Activated CD4-positive, alpha-beta memory T cell treated with anti-CD3 and anti-CD28 coated beads, Interleukin-2, amount 10 ng/mL, durations not matched to agents 7 days and 5 days (primary cell): ENCODE data around the gene DNASE1L1. TPM values are rescaled to one million over a fixed set of nuclear protein-coding genes. Genes with fewer than 3 reads are reported as not detected.

Experiments used
- CTCF ChIA-PET: fragments of 350-600 bp; sonication (Branson Sonifier 250); formaldehyde crosslinking; loops from one replicate; lab custom pipeline; 2021; ENCODE audit warnings: antibody characterized with exemption, inconsistent platforms; lab: Charles Lee
- POLR2A ChIA-PET: fragments of 350-600 bp; sonication (Branson Sonifier 250); formaldehyde crosslinking; loops from one replicate; lab custom pipeline; 2021; ENCODE audit warnings: antibody characterized with exemption; lab: Charles Lee
- DNase-seq: peaks from one replicate; pipeline ENCODE4 v3.0.0-alpha.2; 2020
- H3K27ac Mint-ChIP-seq: one replicate; pipeline ENCODE4 v1.8.0; 2021; ENCODE audit warnings: mild to moderate bottlenecking, mixed read lengths
- H3K27me3 Mint-ChIP-seq: one replicate; pipeline ENCODE4 v1.8.0; 2021; ENCODE audit warnings: mixed read lengths
- H3K36me3 Mint-ChIP-seq: one replicate; pipeline ENCODE4 v1.8.0; 2021; ENCODE audit warnings: low read depth, mixed read lengths
- H3K4me1 Mint-ChIP-seq: one replicate; pipeline ENCODE4 v1.8.0; 2021; ENCODE audit warnings: mixed read lengths
- H3K4me3 Mint-ChIP-seq: one replicate; pipeline ENCODE4 v1.8.0; 2021; ENCODE audit warnings: mild to moderate bottlenecking, mixed read lengths
- H3K9me3 Mint-ChIP-seq: one replicate; pipeline ENCODE4 v1.8.0; 2021; ENCODE audit warnings: mixed read lengths
- total RNA-seq, 2 experiments: library from RNA; stranded (reverse); gene quantifications; one replicate each; pipeline ENCODE4 v1.2.3, GENCODE V29; 2021

Gene DNASE1L1
- total RNA-seq, 2 experiments from 2014 or later: 23.3 to 23.7 TPM

DNA sequence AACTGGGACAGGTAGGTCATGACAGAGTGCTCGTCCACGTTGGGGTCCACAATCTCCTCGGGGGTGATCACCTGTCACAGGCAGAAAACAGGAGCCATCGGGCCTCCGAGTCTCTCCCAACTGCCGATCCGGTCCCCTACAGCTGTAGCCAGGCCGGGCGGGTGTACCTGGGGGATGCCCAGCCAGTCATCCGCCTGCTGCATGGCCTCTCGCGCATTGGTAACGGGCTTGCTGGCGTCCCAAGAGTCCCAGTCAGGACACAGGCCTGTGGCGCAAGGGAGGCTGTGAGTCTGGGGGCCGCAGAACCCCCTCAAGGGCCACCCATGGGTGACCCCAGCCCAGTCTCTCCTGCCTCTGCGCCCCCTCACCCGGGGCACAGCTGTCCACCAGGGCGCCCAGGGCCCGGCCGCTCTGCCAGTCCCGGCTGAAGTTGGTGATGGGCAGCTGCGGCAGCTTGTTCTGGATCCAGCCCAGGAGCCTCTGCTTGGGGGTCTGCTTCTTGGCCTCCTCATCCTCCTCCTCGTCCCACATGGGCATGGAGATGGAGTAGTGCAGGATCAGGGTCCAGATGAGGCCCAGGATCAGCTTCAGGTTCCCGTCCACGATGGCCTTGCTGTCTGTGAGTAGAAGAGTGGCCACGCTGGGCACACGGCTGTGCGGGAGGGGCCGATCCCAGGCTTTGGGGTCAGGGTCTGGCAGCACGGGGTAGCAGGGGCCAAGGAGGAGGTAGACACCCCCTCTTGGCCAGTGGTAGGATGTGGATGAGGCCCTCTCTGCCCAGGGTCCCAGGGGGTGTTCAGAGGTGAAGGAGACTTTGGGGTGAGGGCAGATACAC is 41.4 kb downstream of the DNASE1L1 start:
- H3K9me3 Mint-ChIP-seq: no peaks in the 10 kb centered on the region
- peaks cover 48% of the 10 kb centered on the region for H3K36me3 Mint-ChIP-seq
- H3K27ac Mint-ChIP-seq: peak overlapping the region; percentile 83
- ChIA-PET POLR2A (interaction anchor here (0.6 to 4.3 kb wide), 9 partner anchors 10 to 443 kb away, joined by 3 to 37 read pairs (median 7); partner anchors contain the start of gene RPL10), CTCF (interaction anchor here (0.7 to 1.0 kb wide), 2 partner anchors 12 to 16 kb away, joined by 3 to 4 read pairs; partner anchors contain the start of gene EMD)
- no peaks in the 10 kb centered on the region for H3K27me3 Mint-ChIP-seq
- DNase-seq: no peak
- H3K4me3 Mint-ChIP-seq: peak overlapping the region; percentile 94
- peaks cover 43% of the 10 kb centered on the region for H3K4me1 Mint-ChIP-seq

DNA sequence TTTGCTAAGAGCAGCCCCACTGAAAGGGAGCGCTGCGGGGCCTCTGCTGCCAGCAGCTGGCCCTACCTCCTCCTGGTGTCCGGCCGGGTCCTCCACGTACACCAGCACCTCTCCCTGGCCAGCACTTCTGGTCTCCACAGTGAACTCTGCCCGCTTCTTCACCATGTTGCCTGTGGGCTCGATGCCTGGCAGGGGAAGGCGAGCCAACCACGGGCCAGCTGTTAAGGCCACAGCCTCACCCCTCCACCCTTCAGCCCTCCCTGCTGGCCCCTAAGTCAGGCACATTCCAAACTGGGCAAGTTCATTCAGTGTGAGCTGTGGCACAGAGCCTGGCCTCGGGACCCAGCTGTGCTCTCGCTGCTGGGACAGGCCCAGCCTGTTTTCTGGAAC is 42.4 kb downstream of the DNASE1L1 start:
- H3K9me3 Mint-ChIP-seq: no peaks in the 10 kb centered on the region
- peak overlapping the region; percentile 56 for H3K27ac Mint-ChIP-seq
- CTCF ChIA-PET: no interaction called here
- H3K27me3 Mint-ChIP-seq: no peaks in the 10 kb centered on the region
- H3K4me1 Mint-ChIP-seq: peaks cover 45% of the 10 kb centered on the region
- no peak for DNase-seq
- H3K36me3 Mint-ChIP-seq: peaks cover 55% of the 10 kb centered on the region
- POLR2A ChIA-PET: interaction anchor here (0.7 to 3.5 kb wide), 3 partner anchors 15 to 18 kb away, joined by 3 to 20 read pairs (median 7); no protein-coding TSS in a partner anchor
- H3K4me3 Mint-ChIP-seq: peak overlapping the region; percentile 21

- DNase-seq: no peak
- POLR2A ChIA-PET: interaction anchor here (0.7 to 3.5 kb wide), 5 partner anchors 9 to 243 kb away, joined by 3 to 20 read pairs (median 4); no protein-coding TSS in a partner anchor
- H3K9me3 Mint-ChIP-seq: no peaks in the 10 kb centered on the region
- H3K27me3 Mint-ChIP-seq: no peaks in the 10 kb centered on the region
- peaks cover 50% of the 10 kb centered on the region for H3K4me1 Mint-ChIP-seq
- CTCF ChIA-PET: no interaction called here
- H3K27ac Mint-ChIP-seq: peak overlapping the region; percentile 31
- H3K36me3 Mint-ChIP-seq: peaks cover 60% of the 10 kb centered on the region
- no peak overlapping the region for H3K4me3 Mint-ChIP-seq
Observed at GRCh38 chrX:154365997-154366665, 42.9 kb downstream of the DNASE1L1 start.

- ChIA-PET CTCF (no interaction called here), POLR2A (interaction anchor here (0.9 to 3.5 kb wide), 5 partner anchors 8 to 459 kb away, joined by 3 to 20 read pairs (median 4); no protein-coding TSS in a partner anchor)
- H3K9me3 Mint-ChIP-seq: no peaks in the 10 kb centered on the region
- peaks cover 62% of the 10 kb centered on the region for H3K36me3 Mint-ChIP-seq
- H3K27me3 Mint-ChIP-seq: no peaks in the 10 kb centered on the region
- no peak for DNase-seq
- H3K27ac Mint-ChIP-seq: peak overlapping the region; percentile 44
- H3K4me1 Mint-ChIP-seq: peaks cover 53% of the 10 kb centered on the region
- H3K4me3 Mint-ChIP-seq: no peak overlapping the region
Observed at GRCh38 chrX:154365052-154365600, 43.9 kb downstream of the DNASE1L1 start.

DNA sequence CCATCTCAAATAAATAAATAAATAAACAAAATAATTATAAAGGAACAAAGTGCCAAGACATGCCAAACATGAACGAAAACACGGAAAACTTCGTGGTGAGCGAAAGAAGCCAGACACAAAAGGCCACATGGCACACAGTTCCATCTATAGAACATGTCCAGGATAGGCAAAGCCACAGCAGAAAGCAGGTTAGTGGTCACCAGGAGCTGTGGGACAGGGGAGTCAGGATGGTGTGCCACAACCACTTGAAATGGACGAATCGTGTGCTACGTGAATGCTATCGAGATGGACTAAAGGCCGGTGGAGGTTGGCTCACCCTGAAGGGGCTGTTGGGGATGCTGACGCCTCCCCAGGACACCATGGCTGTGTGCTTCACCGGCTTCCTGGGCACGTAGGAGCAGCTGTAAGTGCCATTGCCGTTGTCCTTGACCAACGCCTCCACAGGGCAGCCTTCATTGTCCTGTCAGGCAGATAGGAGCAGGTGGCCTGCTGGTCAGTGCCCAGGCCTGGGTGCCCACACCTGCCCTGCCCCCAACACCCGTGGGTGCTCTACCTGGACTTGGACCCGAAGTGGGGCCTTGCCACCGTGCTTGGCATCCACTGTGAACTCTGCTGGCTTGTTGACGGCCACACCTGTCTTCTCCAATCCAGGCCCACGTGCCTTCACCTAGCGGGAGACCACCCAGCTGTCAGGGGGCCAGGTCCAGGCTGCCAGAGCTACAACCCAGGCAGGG is 45.2 kb downstream of the DNASE1L1 start:
- ChIA-PET POLR2A (interaction anchor here (1.8 to 2.3 kb wide), 2 partner anchors 9 to 10 kb away, joined by 5 to 8 read pairs; no protein-coding TSS in a partner anchor), CTCF (no interaction called here)
- DNase-seq: no peak
- Mint-ChIP-seq H3K36me3 (peaks cover 55% of the 10 kb centered on the region), H3K4me3 (no peak overlapping the region), H3K27ac (no peak overlapping the region), H3K27me3 (no peaks in the 10 kb centered on the region), H3K9me3 (no peaks in the 10 kb centered on the region), H3K4me1 (peaks cover 58% of the 10 kb centered on the region)

DNA sequence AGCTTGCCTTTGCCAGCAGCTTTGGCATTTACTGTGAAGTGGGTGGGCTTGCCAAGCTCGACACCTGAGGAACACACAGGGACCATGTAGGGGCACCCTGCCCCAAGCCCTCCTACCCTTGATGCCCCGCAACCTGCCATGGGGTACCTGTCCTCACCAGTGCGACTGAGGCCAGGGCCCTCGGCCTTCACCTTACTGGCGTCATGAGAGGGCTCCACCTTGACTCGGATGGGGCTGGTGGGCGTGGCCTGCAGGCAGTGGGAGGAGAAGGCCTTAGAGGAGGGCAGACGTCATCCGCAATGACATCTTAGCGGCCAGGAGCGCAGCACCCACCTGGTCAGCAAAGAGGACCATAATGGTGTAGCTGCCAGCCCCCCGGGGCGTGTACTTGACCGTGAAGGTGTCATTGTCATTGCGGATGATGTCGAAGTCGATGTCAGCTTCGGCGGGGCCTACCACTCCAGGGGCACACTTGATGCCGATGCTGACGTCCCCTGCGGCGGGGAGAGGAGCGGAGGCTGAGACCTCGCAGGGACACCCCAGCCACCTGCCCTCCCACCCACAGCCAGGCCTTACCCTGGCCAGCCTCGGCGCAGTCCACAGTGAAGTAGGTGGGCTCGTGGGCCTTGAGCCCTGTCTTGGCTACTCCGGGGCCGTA is 46.8 kb downstream of the DNASE1L1 start:
- Mint-ChIP-seq H3K36me3 (peaks cover 57% of the 10 kb centered on the region), H3K9me3 (no peaks in the 10 kb centered on the region), H3K4me1 (peaks cover 61% of the 10 kb centered on the region), H3K27me3 (no peaks in the 10 kb centered on the region), H3K27ac (no peak overlapping the region), H3K4me3 (no peak overlapping the region)
- CTCF ChIA-PET: no interaction called here
- POLR2A ChIA-PET: interaction anchor here (1.3 to 2.3 kb wide), 3 partner anchors 10 to 15 kb away, joined by 5 to 8 read pairs (median 7); no protein-coding TSS in a partner anchor
- DNase-seq: no peak

GRCh38 chrX:154360155-154360713 is 48.8 kb downstream of the DNASE1L1 start:
- ChIA-PET POLR2A (interaction anchor here (0.7 to 1.4 kb wide), 2 partner anchors 8 to 181 kb away, joined by 3 to 4 read pairs; no protein-coding TSS in a partner anchor), CTCF (no interaction called here)
- DNase-seq: no peak
- Mint-ChIP-seq H3K4me1 (peaks cover 62% of the 10 kb centered on the region), H3K4me3 (no peak overlapping the region), H3K27ac (no peak overlapping the region), H3K27me3 (no peaks in the 10 kb centered on the region), H3K9me3 (no peaks in the 10 kb centered on the region), H3K36me3 (peaks cover 52% of the 10 kb centered on the region)

- Mint-ChIP-seq H3K27ac (no peak overlapping the region), H3K36me3 (peaks cover 48% of the 10 kb centered on the region), H3K4me1 (peaks cover 61% of the 10 kb centered on the region), H3K4me3 (no peak overlapping the region), H3K27me3 (no peaks in the 10 kb centered on the region), H3K9me3 (no peaks in the 10 kb centered on the region)
- CTCF ChIA-PET: no interaction called here
- no peak for DNase-seq
- POLR2A ChIA-PET: interaction anchor here (1.4 to 3.1 kb wide), 3 partner anchors 8 to 10 kb away, joined by 4 to 23 read pairs (median 6); no protein-coding TSS in a partner anchor
Observed at GRCh38 chrX:154359362-154360154, 49.5 kb downstream of the DNASE1L1 start.

DNA sequence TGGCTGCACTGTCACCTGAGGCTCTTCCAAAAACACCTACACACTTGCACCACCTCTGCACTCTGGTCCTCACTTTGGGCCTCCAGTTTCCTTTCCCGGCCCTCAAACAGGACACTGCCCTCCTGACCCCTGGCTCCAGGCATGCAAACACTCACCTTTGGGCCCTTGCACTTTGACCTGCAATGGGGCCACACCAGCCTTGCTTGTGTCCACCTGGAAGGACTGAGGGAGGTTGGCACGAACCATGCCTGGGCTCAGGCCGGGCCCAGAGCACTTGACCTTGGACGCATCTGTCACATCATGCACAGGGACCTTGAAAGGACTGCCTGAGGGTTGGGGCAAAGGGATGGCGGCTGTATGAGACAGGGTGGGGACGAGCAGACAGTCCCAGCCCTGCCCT is 50.2 kb downstream of the DNASE1L1 start:
- Mint-ChIP-seq H3K36me3 (peaks cover 53% of the 10 kb centered on the region), H3K9me3 (no peaks in the 10 kb centered on the region), H3K4me1 (peaks cover 63% of the 10 kb centered on the region), H3K27ac (peak overlapping the region; percentile 56), H3K4me3 (no peak overlapping the region), H3K27me3 (no peaks in the 10 kb centered on the region)
- DNase-seq: no peak
- CTCF ChIA-PET: no interaction called here
- POLR2A ChIA-PET: interaction anchor here (1.7 to 3.1 kb wide), 2 partner anchors 10 kb away, joined by 6 to 23 read pairs; no protein-coding TSS in a partner anchor

DNA sequence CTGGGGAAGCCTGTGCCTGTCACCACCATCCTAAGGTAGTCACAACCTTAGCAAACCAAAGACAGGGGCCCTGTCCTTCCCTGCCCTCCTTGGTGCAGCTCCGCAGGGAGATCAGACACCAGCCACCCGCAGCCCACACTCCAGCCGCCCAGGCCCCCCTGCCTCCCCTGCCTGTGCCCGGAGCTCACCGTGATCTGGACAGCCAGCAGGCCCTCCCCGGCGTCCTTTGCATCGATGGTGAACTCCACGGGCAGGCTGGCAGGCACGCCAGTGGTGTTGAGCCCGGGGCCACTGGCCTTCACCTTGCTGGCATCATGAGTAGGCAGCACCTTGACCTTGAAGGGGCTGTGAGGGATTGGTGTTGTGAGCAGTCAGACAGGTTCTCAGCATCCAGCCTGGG is 51.0 kb downstream of the DNASE1L1 start:
- Mint-ChIP-seq H3K27ac (no peak overlapping the region), H3K4me1 (peaks cover 69% of the 10 kb centered on the region), H3K27me3 (no peaks in the 10 kb centered on the region), H3K4me3 (no peak overlapping the region), H3K36me3 (peaks cover 57% of the 10 kb centered on the region), H3K9me3 (no peaks in the 10 kb centered on the region)
- POLR2A ChIA-PET: interaction anchor here (1.2 to 3.1 kb wide), 3 partner anchors 8 to 11 kb away, joined by 3 to 23 read pairs (median 6); no protein-coding TSS in a partner anchor
- no peak for DNase-seq
- CTCF ChIA-PET: no interaction called here

DNA sequence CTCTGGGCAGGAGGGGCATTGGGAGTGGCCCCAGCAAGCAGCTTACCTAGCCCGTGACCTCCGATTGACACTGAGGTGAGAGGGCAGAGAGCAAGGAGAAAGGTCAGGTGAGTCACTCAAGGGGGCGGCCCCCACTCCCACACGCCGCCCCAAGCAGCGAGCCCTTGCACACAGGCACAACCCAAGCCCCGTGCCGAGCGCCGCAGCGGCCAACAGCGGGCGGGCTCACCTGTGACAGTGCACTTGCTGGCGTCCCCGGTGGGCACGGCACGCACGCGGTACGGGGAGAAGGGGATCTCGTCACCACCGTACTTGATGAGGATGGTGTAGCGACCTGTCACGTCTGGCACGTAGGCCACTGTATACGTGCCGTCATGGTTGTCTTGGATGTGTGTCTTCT is 51.8 kb downstream of the DNASE1L1 start:
- H3K4me3 Mint-ChIP-seq: no peak overlapping the region
- ChIA-PET POLR2A (interaction anchor here (1.2 to 3.1 kb wide), 2 partner anchors 9 to 12 kb away, joined by 3 to 23 read pairs; no protein-coding TSS in a partner anchor), CTCF (no interaction called here)
- no peaks in the 10 kb centered on the region for H3K27me3 Mint-ChIP-seq
- DNase-seq: no peak
- H3K4me1 Mint-ChIP-seq: peaks cover 73% of the 10 kb centered on the region
- H3K9me3 Mint-ChIP-seq: no peaks in the 10 kb centered on the region
- H3K36me3 Mint-ChIP-seq: peaks cover 55% of the 10 kb centered on the region
- H3K27ac Mint-ChIP-seq: no peak overlapping the region
